ENCODE data around the gene DVL1.

Gene DVL1

GRCh38 chr1:1340185-1340584, 9.0 kb downstream of the DVL1 start:
- no peak for DNase-seq

GRCh38 chr1:1338278-1338677, 10.9 kb downstream of the DVL1 start:
- no peak for DNase-seq

- no peak for DNase-seq
Observed at GRCh38 chr1:1337793-1338147, 11.4 kb downstream of the DVL1 start.

DNA sequence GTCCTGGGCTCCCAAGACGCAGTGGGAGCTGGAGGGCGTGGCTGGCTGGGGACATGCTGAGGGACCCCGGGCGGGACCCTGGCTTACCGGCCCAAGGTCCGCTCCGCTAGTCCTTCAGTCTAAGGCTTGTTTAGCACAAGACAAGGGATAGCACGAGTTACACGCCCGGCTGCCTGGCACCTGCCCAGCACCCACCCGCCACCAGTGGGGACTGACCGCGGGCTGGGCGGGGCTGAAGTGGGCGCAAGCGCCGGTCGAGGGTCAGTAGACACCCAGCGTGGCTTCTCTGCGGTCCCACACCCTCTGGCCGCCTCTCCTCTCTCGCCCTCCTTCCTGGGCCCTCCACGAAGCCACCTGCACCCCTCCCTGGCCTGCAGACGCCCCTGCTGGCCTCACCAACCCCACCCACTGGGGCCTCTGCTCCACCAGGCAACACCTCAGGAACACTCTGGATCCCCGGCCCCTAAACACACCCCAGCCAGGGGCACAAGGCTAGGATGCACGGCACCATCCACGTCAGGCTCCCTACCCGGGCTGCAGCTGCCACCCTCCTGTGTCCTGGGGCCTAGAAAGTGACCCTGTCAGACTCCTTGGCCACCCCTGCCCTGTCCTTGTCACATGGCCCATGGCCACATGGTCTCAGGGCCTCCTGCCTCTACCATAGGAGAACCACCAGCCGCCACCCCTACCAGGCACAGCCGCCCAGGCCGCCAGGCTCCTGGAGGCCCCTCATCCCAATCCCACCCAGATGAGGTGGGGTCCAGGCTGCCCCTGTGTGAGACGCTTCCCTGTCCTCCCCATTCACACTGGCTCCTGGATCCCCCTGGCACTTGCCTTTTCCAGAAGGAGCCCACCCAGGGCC, 12.1 kb downstream of the DVL1 start:
- DNase-seq = no peak

GRCh38 chr1:1336446-1336845, 12.8 kb downstream of the DVL1 start:
- DNase-seq = no peak

- no peak for DNase-seq
Observed at GRCh38 chr1:1335792-1336248, 13.4 kb downstream of the DVL1 start.

DNA sequence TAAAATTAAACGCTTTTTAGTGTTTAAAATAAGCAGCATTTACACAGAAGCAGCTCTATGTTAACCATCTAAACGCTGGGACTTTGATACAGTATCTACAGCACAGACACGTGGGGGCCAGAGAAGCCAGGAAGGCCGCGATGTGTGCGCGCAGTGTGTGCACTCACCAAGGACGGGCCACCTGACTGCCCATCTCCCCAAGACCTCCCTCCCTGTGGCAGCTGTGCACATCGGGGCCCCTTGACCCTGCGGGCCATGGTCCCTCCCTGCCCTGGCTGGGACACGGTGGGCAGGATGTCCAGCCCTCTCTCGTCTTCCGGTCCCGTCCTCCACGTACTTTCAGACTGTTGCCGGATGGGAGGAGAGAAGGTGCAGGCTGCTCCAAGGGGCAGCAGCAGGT, 13.9 kb downstream of the DVL1 start:
- no peak for DNase-seq

DNA sequence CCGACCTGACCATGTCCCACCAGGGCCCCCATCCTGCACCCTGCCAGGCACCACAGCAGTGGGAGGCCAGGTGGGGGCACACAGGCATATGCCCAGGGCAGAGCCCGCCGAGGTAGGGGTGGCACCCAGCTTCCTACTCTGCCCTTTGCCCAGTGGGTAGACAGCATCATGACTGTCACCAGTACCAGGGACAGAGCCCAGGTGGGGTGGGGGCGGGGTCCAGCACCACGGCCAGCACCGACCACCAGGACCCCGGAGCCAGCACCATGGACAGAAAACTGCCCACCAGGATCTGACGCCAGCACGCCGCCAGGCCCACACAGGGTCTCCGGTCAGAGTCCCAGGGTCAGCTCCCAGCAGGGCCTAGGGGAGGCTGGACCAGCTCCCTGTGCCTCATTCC, 14.4 kb downstream of the DVL1 start:
- no peak for DNase-seq

DNA sequence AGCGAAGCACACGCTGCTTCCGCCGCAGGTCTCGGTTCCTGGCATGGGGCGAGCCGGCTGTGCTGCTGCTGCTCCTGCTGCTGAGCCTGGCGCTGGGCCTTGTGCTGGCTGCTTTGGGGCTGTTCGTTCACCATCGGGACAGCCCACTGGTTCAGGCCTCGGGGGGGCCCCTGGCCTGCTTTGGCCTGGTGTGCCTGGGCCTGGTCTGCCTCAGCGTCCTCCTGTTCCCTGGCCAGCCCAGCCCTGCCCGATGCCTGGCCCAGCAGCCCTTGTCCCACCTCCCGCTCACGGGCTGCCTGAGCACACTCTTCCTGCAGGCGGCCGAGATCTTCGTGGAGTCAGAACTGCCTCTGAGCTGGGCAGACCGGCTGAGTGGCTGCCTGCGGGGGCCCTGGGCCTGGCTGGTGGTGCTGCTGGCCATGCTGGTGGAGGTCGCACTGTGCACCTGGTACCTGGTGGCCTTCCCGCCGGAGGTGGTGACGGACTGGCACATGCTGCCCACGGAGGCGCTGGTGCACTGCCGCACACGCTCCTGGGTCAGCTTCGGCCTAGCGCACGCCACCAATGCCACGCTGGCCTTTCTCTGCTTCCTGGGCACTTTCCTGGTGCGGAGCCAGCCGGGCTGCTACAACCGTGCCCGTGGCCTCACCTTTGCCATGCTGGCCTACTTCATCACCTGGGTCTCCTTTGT, 15.5 kb downstream of the DVL1 start:
- DNase-seq = no peak

GRCh38 chr1:1332774-1333480, 16.3 kb downstream of the DVL1 start:
- DNase-seq = no peak

- no peak for DNase-seq
Observed at GRCh38 chr1:1332031-1332755, 17.0 kb downstream of the DVL1 start.

DNA sequence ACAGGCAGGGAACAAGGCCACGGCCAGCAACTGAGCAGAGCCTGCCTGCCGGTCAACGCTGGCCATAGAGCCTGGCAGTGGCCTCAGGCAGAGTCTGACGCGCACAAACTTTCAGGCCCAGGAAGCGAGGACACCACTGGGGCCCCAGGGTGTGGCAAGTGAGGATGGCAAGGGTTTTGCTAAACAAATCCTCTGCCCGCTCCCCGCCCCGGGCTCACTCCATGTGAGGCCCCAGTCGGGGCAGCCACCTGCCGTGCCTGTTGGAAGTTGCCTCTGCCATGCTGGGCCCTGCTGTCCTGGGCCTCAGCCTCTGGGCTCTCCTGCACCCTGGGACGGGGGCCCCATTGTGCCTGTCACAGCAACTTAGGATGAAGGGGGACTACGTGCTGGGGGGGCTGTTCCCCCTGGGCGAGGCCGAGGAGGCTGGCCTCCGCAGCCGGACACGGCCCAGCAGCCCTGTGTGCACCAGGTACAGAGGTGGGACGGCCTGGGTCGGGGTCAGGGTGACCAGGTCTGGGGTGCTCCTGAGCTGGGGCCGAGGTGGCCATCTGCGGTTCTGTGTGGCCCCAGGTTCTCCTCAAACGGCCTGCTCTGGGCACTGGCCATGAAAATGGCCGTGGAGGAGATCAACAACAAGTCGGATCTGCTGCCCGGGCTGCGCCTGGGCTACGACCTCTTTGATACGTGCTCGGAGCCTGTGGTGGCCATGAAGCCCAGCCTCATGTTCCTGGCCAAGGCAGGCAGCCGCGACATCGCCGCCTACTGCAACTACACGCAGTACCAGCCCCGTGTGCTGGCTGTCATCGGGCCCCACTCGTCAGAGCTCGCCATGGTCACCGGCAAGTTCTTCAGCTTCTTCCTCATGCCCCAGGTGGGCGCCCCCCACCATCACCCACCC, 17.9 kb downstream of the DVL1 start, which contains the start of gene TAS1R3:
TSS of gene TAS1R3 (plus strand) at position 213 of the 898 bp plus-strand sequence. CDS start at position 279, 66 bp downstream.
- DNase-seq = no peak

- DNase-seq = no peak
Observed at GRCh38 chr1:1330366-1331067, 18.7 kb downstream of the DVL1 start.

GRCh38 chr1:1329304-1330210, 19.7 kb downstream of the DVL1 start:
- DNase-seq = no peak

GRCh38 chr1:1328254-1328653, 21.0 kb downstream of the DVL1 start:
- no peak for DNase-seq

GRCh38 chr1:1327291-1327690, 21.9 kb downstream of the DVL1 start:
- no peak for DNase-seq

GRCh38 chr1:1326075-1326605, 23.1 kb downstream of the DVL1 start:
- no peak for DNase-seq

DNA sequence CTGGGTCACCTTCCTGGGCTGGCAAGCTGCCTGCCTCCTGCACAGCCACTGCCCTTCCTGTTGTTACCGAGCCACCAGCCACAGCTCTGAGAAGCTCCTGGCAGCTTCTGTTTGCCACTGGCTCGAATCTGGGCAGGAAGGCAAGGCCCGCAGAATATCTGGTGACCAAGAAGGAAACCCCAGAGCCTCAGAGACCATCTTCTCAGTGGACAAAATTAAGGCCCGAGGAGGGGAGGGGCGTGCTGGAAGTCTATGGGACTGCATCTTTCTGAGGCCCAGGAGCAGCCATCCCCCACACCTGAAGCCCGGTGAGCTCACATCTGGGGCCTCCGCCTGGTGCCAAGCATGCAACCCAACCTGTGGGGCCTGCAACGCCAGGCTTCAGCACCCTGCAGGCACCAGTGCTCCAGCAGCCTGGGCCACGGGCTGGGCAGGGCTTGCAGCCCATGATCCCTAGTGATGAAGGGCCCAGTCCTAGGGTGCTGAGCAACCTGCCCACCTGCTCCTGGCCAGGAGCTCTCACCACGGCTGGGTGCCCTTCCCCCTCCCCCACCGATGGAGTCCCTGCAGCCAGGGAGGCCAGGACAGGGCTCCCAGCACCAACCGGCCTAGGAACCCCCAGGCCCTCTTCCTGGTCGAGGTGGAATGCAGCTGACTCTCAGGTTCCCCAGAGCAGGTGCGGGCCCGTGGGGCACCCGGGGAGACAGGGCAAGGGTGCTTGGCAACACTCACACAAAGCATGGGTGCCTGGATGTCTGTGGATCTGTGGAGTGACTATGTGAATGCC, 23.7 kb downstream of the DVL1 start:
- DNase-seq = no peak

All from activated CD4-positive, alpha-beta T cell treated with anti-CD3 and anti-CD28 coated beads for 1 hour (primary cell).